Mesothelial cell of epicardium (in vitro differentiated cells): ENCODE results near the gene PIK3AP1. TPM values are rescaled to one million over a fixed set of nuclear protein-coding genes. Genes with fewer than 3 reads are reported as not detected.

Experiments used
- DNase-seq, 2 experiments: peaks; one replicate each; pipeline ENCODE4 v3.0.0; 2021; ENCODE audit warnings: low spot score in 2 of 2; ENCODE audit not compliant: unreplicated experiment in 2 of 2
- H3K27ac Mint-ChIP-seq: 2 replicates; pipeline ENCODE4 v1.8.0; 2021; ENCODE audit warnings: mixed read lengths
- H3K27me3 Mint-ChIP-seq: 2 replicates; pipeline ENCODE4 v1.8.0; 2021; ENCODE audit warnings: low read depth, mixed read lengths
- H3K36me3 Mint-ChIP-seq: 2 replicates; pipeline ENCODE4 v1.8.0; 2021; ENCODE audit warnings: mixed read lengths
- H3K4me1 Mint-ChIP-seq: 2 replicates; pipeline ENCODE4 v1.8.0; 2021; ENCODE audit warnings: mixed read lengths
- H3K4me3 Mint-ChIP-seq: 2 replicates; pipeline ENCODE4 v1.8.0; 2021; ENCODE audit warnings: mild to moderate bottlenecking, moderate library complexity, mixed read lengths
- H3K9me3 Mint-ChIP-seq: 2 replicates; pipeline ENCODE4 v1.8.0; 2021; ENCODE audit warnings: mixed read lengths
- CTCF ChIP-seq: fragments of 200-600 bp; sonication (generic); IDR thresholded peaks from one replicate; pipeline ENCODE4 v1.5.0; 2021; ENCODE audit warnings: antibody characterized with exemption; ENCODE audit not compliant: unreplicated experiment
- total RNA-seq: library from RNA; stranded (reverse); gene quantifications from 3 replicates; pipeline ENCODE4 v1.2.1, GENCODE V29; 2021

The PIK3AP1 gene
- total RNA-seq, 1 donor from 2014 or later = 0.36 TPM

GRCh38 chr10:96709525-96709924, 10.8 kb downstream of the PIK3AP1 start:
- Mint-ChIP-seq H3K9me3 (no peaks in the 10 kb centered on the region), H3K27ac (no peak overlapping the region), H3K27me3 (no peaks in the 10 kb centered on the region)

DNA sequence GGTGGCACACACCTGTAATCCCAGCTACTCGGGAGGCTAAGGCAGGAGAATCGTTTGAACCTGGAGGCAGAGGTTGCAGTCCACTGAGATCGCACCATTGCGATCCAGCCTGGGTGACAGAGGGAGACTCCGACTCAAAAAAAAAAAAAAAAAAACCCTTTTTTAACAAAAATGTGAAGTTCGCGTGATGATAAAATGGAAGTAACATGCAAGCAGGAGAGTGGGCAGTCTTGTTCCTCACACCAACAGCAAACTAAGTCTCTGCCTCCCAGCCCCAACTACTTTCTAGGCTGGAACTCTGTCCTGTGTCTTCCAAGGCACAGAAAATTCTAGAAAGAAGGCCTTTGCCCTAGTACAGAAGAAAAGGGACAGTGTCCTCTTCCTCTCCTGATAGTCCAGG, 11.3 kb downstream of the PIK3AP1 start:
- H3K4me1 Mint-ChIP-seq = no peaks in the 10 kb centered on the region
- H3K27me3 Mint-ChIP-seq = no peaks in the 10 kb centered on the region
- DNase-seq = no peak
- no peaks in the 10 kb centered on the region for H3K36me3 Mint-ChIP-seq
- H3K4me3 Mint-ChIP-seq = no peak overlapping the region
- no peaks in the 10 kb centered on the region for H3K9me3 Mint-ChIP-seq
- no peak overlapping the region for H3K27ac Mint-ChIP-seq
- TF ChIP-seq CTCF = no peak

More at GRCh38 chr10:96709525-96709924, 10.8 kb downstream of the PIK3AP1 start:
- DNase-seq = no peak
- H3K4me3 Mint-ChIP-seq = no peak overlapping the region
- H3K4me1 Mint-ChIP-seq = no peaks in the 10 kb centered on the region
- H3K36me3 Mint-ChIP-seq = no peaks in the 10 kb centered on the region
- no peak for TF ChIP-seq CTCF

DNA sequence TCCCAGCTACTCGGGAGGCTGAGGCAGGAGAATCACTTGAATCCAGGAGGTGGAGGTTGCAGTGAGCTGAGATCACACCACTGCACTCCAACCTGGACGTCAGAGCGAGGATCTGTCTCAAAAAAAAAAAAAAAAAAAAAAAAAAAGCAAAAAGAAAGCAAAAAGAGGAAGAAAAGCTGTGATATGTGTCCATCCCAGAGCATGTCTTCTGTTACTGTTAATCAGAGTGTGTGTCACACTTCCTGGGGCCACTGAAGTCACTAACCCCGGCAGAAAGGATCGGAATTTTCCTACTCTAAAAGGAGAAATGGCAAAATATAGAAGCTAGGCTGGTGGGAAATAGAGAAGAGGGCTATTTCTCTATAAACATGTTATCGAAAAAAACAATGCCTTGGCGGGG, 11.9 kb downstream of the PIK3AP1 start:
- H3K9me3 Mint-ChIP-seq = no peaks in the 10 kb centered on the region
- no peak overlapping the region for H3K27ac Mint-ChIP-seq
- no peak for TF ChIP-seq CTCF
- DNase-seq = no peak
- no peaks in the 10 kb centered on the region for H3K27me3 Mint-ChIP-seq
- no peaks in the 10 kb centered on the region for H3K36me3 Mint-ChIP-seq
- H3K4me1 Mint-ChIP-seq = no peaks in the 10 kb centered on the region
- H3K4me3 Mint-ChIP-seq = no peak overlapping the region

- DNase-seq = no peak
- Mint-ChIP-seq H3K27ac (no peak overlapping the region), H3K4me1 (no peaks in the 10 kb centered on the region), H3K4me3 (no peak overlapping the region), H3K36me3 (no peaks in the 10 kb centered on the region), H3K9me3 (no peaks in the 10 kb centered on the region), H3K27me3 (no peaks in the 10 kb centered on the region)
- TF ChIP-seq CTCF = no peak
Observed at GRCh38 chr10:96706331-96706853, 13.9 kb downstream of the PIK3AP1 start.

DNA sequence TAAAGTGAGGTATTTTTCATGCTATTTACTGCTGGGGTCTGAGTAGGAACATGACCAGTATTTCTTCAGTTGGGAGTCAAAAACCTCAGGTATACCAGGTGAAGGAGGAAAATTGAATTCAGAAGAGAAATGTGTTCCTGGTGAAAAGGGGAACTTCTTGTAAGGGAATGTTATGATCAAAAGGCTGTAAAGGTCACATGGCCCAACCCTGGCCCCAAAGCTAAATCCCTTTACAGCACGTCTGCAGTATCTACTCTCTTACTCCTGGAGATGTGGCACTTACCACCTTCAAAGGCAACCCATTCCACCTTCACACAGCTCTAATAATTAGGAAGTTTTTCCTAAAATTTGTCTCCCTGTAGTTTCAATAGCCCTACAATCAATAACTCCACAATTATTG, 15.2 kb downstream of the PIK3AP1 start:
- H3K27me3 Mint-ChIP-seq = no peaks in the 10 kb centered on the region
- DNase-seq = no peak
- H3K4me1 Mint-ChIP-seq = no peaks in the 10 kb centered on the region
- TF ChIP-seq CTCF = no peak
- no peak overlapping the region for H3K4me3 Mint-ChIP-seq
- H3K27ac Mint-ChIP-seq = no peak overlapping the region
- H3K9me3 Mint-ChIP-seq = no peaks in the 10 kb centered on the region
- H3K36me3 Mint-ChIP-seq = no peaks in the 10 kb centered on the region

- H3K9me3 Mint-ChIP-seq = no peaks in the 10 kb centered on the region
- no peaks in the 10 kb centered on the region for H3K27me3 Mint-ChIP-seq
- no peak for DNase-seq
- TF ChIP-seq CTCF = no peak
- no peak overlapping the region for H3K27ac Mint-ChIP-seq
- H3K4me3 Mint-ChIP-seq = no peak overlapping the region
- H3K36me3 Mint-ChIP-seq = no peaks in the 10 kb centered on the region
- no peaks in the 10 kb centered on the region for H3K4me1 Mint-ChIP-seq
Observed at GRCh38 chr10:96704563-96704962, 15.8 kb downstream of the PIK3AP1 start.
